Measurements from ENCODE around the gene METTL3.

DNA sequence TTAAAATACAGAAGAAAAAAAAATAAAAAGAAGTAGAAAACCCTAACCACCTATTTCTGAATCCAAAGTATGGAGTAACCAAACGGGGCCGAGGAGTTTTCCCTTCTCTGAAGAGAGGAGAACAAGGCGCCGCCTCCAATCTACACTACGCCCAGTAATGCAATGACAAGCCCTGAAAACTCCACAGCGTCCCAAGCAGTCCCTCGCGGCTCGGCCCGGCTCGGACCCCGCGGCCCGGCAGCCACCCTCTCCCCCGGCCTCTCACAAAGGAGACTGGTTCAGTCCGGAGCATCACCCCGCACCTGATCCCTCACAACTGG lies 55.6 kb downstream of the METTL3 start:
- TF ChIP-seq EZH2 (IDR thresholded peaks at IDR 0.05; ENCODE audit: insufficient read depth, poor library complexity, severe bottlenecking) = no peak
- TF ChIP-seq EZH2phosphoT487 (IDR thresholded peaks at IDR 0.05; ENCODE audit: insufficient read depth, low read depth) = no peak
